GM21528 (cell line): Measurements from ENCODE around the gene NKAIN4.

Experiments used
- ATAC-seq: cut with Tn5 transposase; IDR thresholded peaks from one replicate; pipeline ENCODE4 v1.9.1; 2021; ENCODE audit warnings: mild to moderate bottlenecking, moderate library complexity; ENCODE audit not compliant: unreplicated experiment, low FRiP score

NKAIN4 gene

GRCh38 chr20:63198606-63199005 lies 55.7 kb downstream of the NKAIN4 start:
- ATAC-seq, result no peak

- no peak for ATAC-seq
Measured at GRCh38 chr20:63196768-63197470, 57.3 kb downstream of the NKAIN4 start.

GRCh38 chr20:63194797-63195173 lies 59.5 kb downstream of the NKAIN4 start:
- ATAC-seq, result no peak

GRCh38 chr20:63194007-63194796 lies 60.1 kb downstream of the NKAIN4 start:
- ATAC-seq, result no peak

- ATAC-seq, result no peak
Measured at GRCh38 chr20:63192721-63193120, 61.5 kb downstream of the NKAIN4 start.

GRCh38 chr20:63191400-63191799 lies 62.9 kb downstream of the NKAIN4 start:
- ATAC-seq, result no peak

GRCh38 chr20:63190828-63191227 lies 63.4 kb downstream of the NKAIN4 start:
- no peak for ATAC-seq
